H1 (cell line): ENCODE measurements around the gene KLHDC1. TPM values are rescaled to one million over a fixed set of nuclear protein-coding genes. Genes with fewer than 3 reads are reported as not detected.
"Not testable (repeated sequence)": the region's sequence is repeated elsewhere in the genome, so short reads cannot be mapped to it uniquely, and the experiment has no call there.

Experiments
- CTCF ChIA-PET: fragments of 300-600 bp; sonication (Branson Sonifier 250); formaldehyde crosslinking; loops from one replicate; lab custom pipeline; 2021; ENCODE audit not compliant: partially characterized antibody; lab: Charles Lee
- POLR2A ChIA-PET: fragments of 300-600 bp; sonication (Branson Sonifier 250); formaldehyde crosslinking; loops from one replicate; lab custom pipeline; 2021; ENCODE audit warnings: inconsistent platforms; ENCODE audit not compliant: partially characterized antibody; lab: Charles Lee
- DNase-seq, 2 experiments: peaks; one replicate each; pipeline versions ENCODE4 v3.0.0 to v3.0.0-alpha.2; 2010 to 2022; ENCODE audit warnings: low spot score in 2 of 2, low read depth in 1 of 2, mixed read lengths in 1 of 2
- FAIRE-seq: peaks from 2 replicates; lab custom pipeline; 2011; peaks lifted over from hg19 to GRCh38; lab: Jason Lieb, UNC
- H2AFZ ChIP-seq: 2 replicates; pipeline ENCODE4 v1.8.1; 2012; ENCODE audit warnings: low read length, inconsistent platforms
- H2AK5ac ChIP-seq: 2 replicates; pipeline ENCODE4 v1.6.1; 2013; ENCODE audit warnings: low read depth, low read length
- H2BK120ac ChIP-seq: replicated peaks from 2 replicates; pipeline ENCODE3; 2013; ENCODE audit warnings: low read depth, low read length, inconsistent platforms
- H2BK12ac ChIP-seq: 2 replicates; pipeline ENCODE4 v1.6.1; 2013; ENCODE audit warnings: low read depth, low read length
- H2BK15ac ChIP-seq: 2 replicates; pipeline ENCODE4 v1.6.1; 2013; ENCODE audit warnings: low read length
- H2BK20ac ChIP-seq: 2 replicates; pipeline ENCODE4 v1.6.1; 2013; ENCODE audit warnings: low read length
- H2BK5ac ChIP-seq: 2 replicates; pipeline ENCODE4 v1.6.1; 2013; ENCODE audit warnings: low read depth, low read length
- H3K14ac ChIP-seq: 2 replicates; pipeline ENCODE4 v1.6.1; 2013; ENCODE audit warnings: inconsistent platforms; ENCODE audit not compliant: insufficient read length
- H3K18ac ChIP-seq: 2 replicates; pipeline ENCODE4 v1.6.1; 2013; ENCODE audit warnings: low read length; ENCODE audit errors: extremely low read depth
- H3K23ac ChIP-seq: 2 replicates; pipeline ENCODE4 v1.6.1; 2013; ENCODE audit warnings: inconsistent platforms; ENCODE audit not compliant: insufficient read length
- H3K23me2 ChIP-seq: 2 replicates; pipeline ENCODE4 v1.6.1; 2013; ENCODE audit warnings: low read depth, low read length
- H3K27ac ChIP-seq: 2 replicates; pipeline ENCODE4 v1.6.1; 2011; ENCODE audit warnings: low read depth, low read length, inconsistent platforms
- H3K27me3 ChIP-seq, 4 experiments: replicated peaks in 1 of 4; 1 replicate in 1 of 4; 2 replicates in 3 of 4; pipeline versions ENCODE4 v1.6.1 to v1.8.1; 2011 to 2013; ENCODE audit warnings: low read length in 3 of 4, mild to moderate bottlenecking in 3 of 4, inconsistent platforms in 2 of 4, mixed read lengths in 2 of 4, moderate library complexity in 1 of 4; ENCODE audit not compliant: control insufficient read depth in 3 of 4, insufficient read depth in 3 of 4; ENCODE audit errors: extremely low read depth in 1 of 4
- H3K36me3 ChIP-seq, 4 experiments: 2 replicates each; pipeline versions ENCODE4 v1.6.1 to v1.8.1; 2011 to 2013; ENCODE audit warnings: mild to moderate bottlenecking in 4 of 4, low read length in 3 of 4, moderate library complexity in 2 of 4, control low read depth in 1 of 4, inconsistent platforms in 1 of 4; ENCODE audit not compliant: insufficient read depth in 4 of 4, control insufficient read depth in 2 of 4
- H3K4ac ChIP-seq: replicated peaks from 2 replicates; pipeline ENCODE3; 2013; ENCODE audit warnings: low read length, low read depth, mixed read lengths, inconsistent platforms; ENCODE audit not compliant: insufficient read length
- H3K4me1 ChIP-seq, 4 experiments: replicated peaks in 1 of 4; 1 replicate in 1 of 4; 2 replicates in 3 of 4; pipeline versions ENCODE4 v1.6.1 to v1.8.1; 2011 to 2013; ENCODE audit warnings: low read length in 3 of 4, inconsistent platforms in 2 of 4, mixed read lengths in 1 of 4; ENCODE audit not compliant: insufficient read depth in 4 of 4, control insufficient read depth in 3 of 4
- H3K4me2 ChIP-seq, 2 experiments: 2 replicates each; pipeline versions ENCODE4 v1.6.1 to v1.8.1; 2011 to 2013; ENCODE audit warnings: low read depth in 2 of 2, low read length in 2 of 2, control low read depth in 1 of 2, inconsistent platforms in 1 of 2, mild to moderate bottlenecking in 1 of 2; ENCODE audit not compliant: insufficient read depth in 1 of 2
- H3K4me3 ChIP-seq, 4 experiments: fragments of 200-600, 300-600 bp in 1 of 4; sonication (generic), shearing (Covaris generic), sonication (Bioruptor Twin) in 1 of 4; 2 replicates each; pipeline versions ENCODE4 v1.5.1 to v1.8.1; 2011 to 2016; ENCODE audit warnings: low read length in 4 of 4, low read depth in 3 of 4, control low read depth in 2 of 4, inconsistent platforms in 2 of 4, mild to moderate bottlenecking in 2 of 4, mixed read lengths in 1 of 4, moderate library complexity in 1 of 4; ENCODE audit not compliant: insufficient read depth in 2 of 4; ENCODE audit errors: extremely low read depth in 1 of 4
- H3K56ac ChIP-seq: replicated peaks from 2 replicates; pipeline ENCODE3; 2013; ENCODE audit warnings: low read depth, mild to moderate bottlenecking, mixed read lengths, low read length, inconsistent platforms; ENCODE audit not compliant: insufficient read length
- H3K79me1 ChIP-seq: 2 replicates; pipeline ENCODE4 v1.6.1; 2013; ENCODE audit warnings: low read depth, low read length, control low read depth
- H3K79me2 ChIP-seq, 2 experiments: 2 replicates each; pipeline versions ENCODE4 v1.6.1 to v1.8.1; 2012 to 2013; ENCODE audit warnings: low read length in 2 of 2, mild to moderate bottlenecking in 2 of 2, inconsistent platforms in 1 of 2; ENCODE audit not compliant: insufficient read depth in 2 of 2, control insufficient read depth in 1 of 2
- H3K9ac ChIP-seq, 4 experiments: replicated peaks in 1 of 4; 1 replicate in 1 of 4; 2 replicates in 3 of 4; pipeline versions ENCODE4 v1.6.1 to v1.8.1; 2011 to 2013; ENCODE audit warnings: low read depth in 3 of 4, low read length in 3 of 4, control low read depth in 2 of 4, mild to moderate bottlenecking in 2 of 4, moderate library complexity in 2 of 4, inconsistent platforms in 1 of 4; ENCODE audit errors: extremely low read depth in 1 of 4
- H3K9me3 ChIP-seq, 2 experiments: 2 replicates each; pipeline versions ENCODE4 v1.6.1 to v1.8.1; 2012 to 2013; ENCODE audit warnings: mild to moderate bottlenecking in 2 of 2, moderate library complexity in 2 of 2, control low read depth in 1 of 2, inconsistent platforms in 1 of 2, low read depth in 1 of 2, low read length in 1 of 2, mixed read lengths in 1 of 2; ENCODE audit not compliant: insufficient read depth in 2 of 2
- H4K20me1 ChIP-seq, 2 experiments: replicated peaks in 1 of 2; 2 replicates each; pipeline versions ENCODE3 to v1.8.1; 2011 to 2013; ENCODE audit warnings: inconsistent platforms in 2 of 2, low read length in 2 of 2, mild to moderate bottlenecking in 1 of 2; ENCODE audit not compliant: insufficient read depth in 2 of 2, control insufficient read depth in 1 of 2
- H4K5ac ChIP-seq: 2 replicates; pipeline ENCODE4 v1.6.1; 2013; ENCODE audit warnings: low read length, low read depth, mixed read lengths, inconsistent platforms; ENCODE audit not compliant: insufficient read length
- H4K8ac ChIP-seq: 2 replicates; pipeline ENCODE4 v1.8.0; 2013; ENCODE audit warnings: mild to moderate bottlenecking, moderate library complexity, low read length, inconsistent platforms; ENCODE audit not compliant: insufficient read depth; ENCODE audit errors: extremely low read depth
- H4K91ac ChIP-seq: replicated peaks from 2 replicates; pipeline ENCODE3; 2013; ENCODE audit warnings: low read length, mixed read lengths, inconsistent platforms; ENCODE audit not compliant: insufficient read length
- WGBS, 2 experiments: shearing (Covaris generic) in 1 of 2; methylation state at CpG; one replicate each; pipeline versions ENCODE4 v1.1.6 to v1.1.7; 2013 to 2015; ENCODE audit warnings: low lambda C conversion rate in 2 of 2, mixed read lengths in 2 of 2, inconsistent platforms in 1 of 2, low coverage in 1 of 2, missing lambda C conversion rate in 1 of 2; ENCODE audit not compliant: insufficient replicate concordance in 2 of 2, insufficient coverage in 1 of 2, insufficient read length in 1 of 2; ENCODE audit errors: extremely low coverage in 1 of 2, missing lambda C conversion rate in 1 of 2; 5-methylcytosine and 5-hydroxymethylcytosine counted together
- polyA plus RNA-seq, 7 experiments: library from polyadenylated mRNA; depleted of rRNA in 3 of 7; stranded (reverse) in 5 of 7; unstranded in 2 of 7; fragments of >200 nt in 5 of 7; fragments of 200-250 nt in 2 of 7; gene quantifications; 1 replicate in 5 of 7; 2 replicates in 1 of 7; 4 replicates in 1 of 7; pipeline versions ENCODE4 v1.2.1 to v1.2.3, GENCODE V29; 2011 to 2013; ENCODE audit warnings: missing spikeins in 2 of 7, mixed read lengths in 2 of 7
- total RNA-seq: library from RNA; stranded (reverse); fragmentation: NEBNext Ultra II Directional; extraction: Animal tissue kit (Norgen Biotek cat#: 25700); gene quantifications from 2 replicates; pipeline ENCODE4 v1.2.1, GENCODE V29; 2021

The KLHDC1 gene
- total and polyA plus RNA-seq, 2 of the 8 experiments (the other 6 are each of a cell fraction or from before 2014, with no cell fraction given): 0.08 TPM; not detected in 1

- 98% methylated on average over 10 of the region's 10 CpGs; no CpG with 5 or more reads in 1 of the 2 experiments for WGBS, 2 experiments
- H3K4me3 ChIP-seq, FAIRE-seq, H3K14ac ChIP-seq, H3K79me1 ChIP-seq, H3K23ac ChIP-seq, H2AFZ ChIP-seq, H4K91ac ChIP-seq, H4K8ac ChIP-seq, H2BK20ac ChIP-seq, DNase-seq, H2BK12ac ChIP-seq, H4K5ac ChIP-seq, H3K27me3 ChIP-seq, H2BK5ac ChIP-seq, H3K56ac ChIP-seq, H3K9ac ChIP-seq, H3K4me2 ChIP-seq, H3K18ac ChIP-seq, H3K27ac ChIP-seq, H4K20me1 ChIP-seq, H2AK5ac ChIP-seq, H3K9me3 ChIP-seq, H2BK15ac ChIP-seq, H3K4ac ChIP-seq, H2BK120ac ChIP-seq, H3K23me2 ChIP-seq: not testable (repeated sequence)
- CTCF ChIA-PET: interaction anchor here (0.5 to 0.6 kb wide), 2 partner anchors 139 to 306 kb away, joined by 3 read pairs; no protein-coding TSS in a partner anchor
- peaks cover 0 to 23% of the 10 kb centered on the region in 2 experiments; a peak in 3 of 4 replicates for H3K79me2 ChIP-seq
- H3K4me1 ChIP-seq: peaks cover 2 to 13% (median 3%) of the 10 kb centered on the region in 4 experiments; a peak in 4 of 7 replicates
- POLR2A ChIA-PET: interaction anchor here (0.6 to 2.7 kb wide), 5 partner anchors 10 to 131 kb away, joined by 3 to 14 read pairs (median 5); no protein-coding TSS in a partner anchor
- H3K36me3 ChIP-seq: peaks cover 4 to 25% (median 5%) of the 10 kb centered on the region in 4 experiments; a peak in 6 of 8 replicates
These were observed 78.8 kb downstream of the KLHDC1 start for GRCh38 chr14:49771691-49772090.
